GM18520 (cell line): ENCODE data around the gene C6orf141.
"Not testable (repeated sequence)": the region's sequence is repeated elsewhere in the genome, so short reads cannot be mapped to it uniquely, and the experiment has no call there.

Experiments
- ATAC-seq: cut with Tn5 transposase; IDR thresholded peaks from one replicate; pipeline ENCODE4 v1.9.1; 2021; ENCODE audit not compliant: unreplicated experiment

C6orf141 gene

GRCh38 chr6:49570474-49571079 lies 20.1 kb downstream of the C6orf141 start:
- ATAC-seq, result no peak

GRCh38 chr6:49576618-49577017 lies 26.1 kb downstream of the C6orf141 start:
- ATAC-seq, result no peak

- ATAC-seq, result no peak
Measured at GRCh38 chr6:49579649-49580048, 29.2 kb downstream of the C6orf141 start.

- no peak for ATAC-seq
Measured at GRCh38 chr6:49582529-49582928, 32.1 kb downstream of the C6orf141 start.

- not testable (repeated sequence) for ATAC-seq
Measured at GRCh38 chr6:49587262-49587661, 36.8 kb downstream of the C6orf141 start.
